Amniotic stem cell (primary cell): Measurements from ENCODE around the gene TMEM207.

Experiments used
- DNase-seq: peaks from one replicate; lab custom pipeline; 2025; lab: John Stamatoyannopoulos, UW

Gene TMEM207

DNA sequence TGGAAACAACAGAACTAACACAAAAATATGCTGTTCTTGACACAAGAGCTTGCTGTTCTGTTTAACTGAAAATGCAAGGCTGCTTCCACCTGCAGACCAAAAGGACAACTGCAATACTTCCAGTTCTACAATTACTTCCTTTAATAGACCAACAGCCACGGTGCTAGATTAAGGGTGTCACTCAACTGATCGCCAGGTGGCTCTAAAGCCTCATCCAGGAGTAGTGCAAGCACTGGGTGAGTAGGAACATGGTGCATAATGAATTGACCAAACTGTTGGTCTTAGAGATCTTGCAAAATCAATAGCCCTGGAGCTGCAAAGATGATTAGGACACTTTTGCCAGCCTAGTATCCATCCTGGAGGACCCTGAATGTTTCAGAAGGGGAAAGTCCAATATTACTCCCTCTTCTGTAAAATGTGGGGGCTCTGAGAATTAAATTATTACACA lies 65.4 kb downstream of the TMEM207 start:
- no peak for DNase-seq

DNA sequence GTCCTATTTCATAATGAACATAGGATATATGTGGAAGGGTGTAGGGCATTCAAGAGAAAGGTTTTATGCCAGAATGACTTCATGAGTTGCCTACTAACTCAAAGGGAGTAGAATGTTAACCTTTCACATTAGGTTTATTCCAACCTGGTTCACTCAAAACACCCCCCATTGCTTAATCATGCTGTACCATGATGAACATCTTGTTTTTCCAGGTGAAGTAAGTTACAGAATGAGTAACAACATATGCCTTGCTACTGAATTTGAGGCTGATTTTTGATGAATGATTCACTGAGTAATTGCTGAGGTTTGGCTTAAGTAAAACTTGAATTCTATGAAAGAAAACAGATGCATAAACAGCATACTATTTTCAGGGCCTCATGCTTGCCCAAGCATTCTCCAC lies 67.6 kb downstream of the TMEM207 start:
- DNase-seq: peak; percentile 20

GRCh38 chr3:190381441-190381840 lies 68.3 kb downstream of the TMEM207 start:
- no peak for DNase-seq

DNA sequence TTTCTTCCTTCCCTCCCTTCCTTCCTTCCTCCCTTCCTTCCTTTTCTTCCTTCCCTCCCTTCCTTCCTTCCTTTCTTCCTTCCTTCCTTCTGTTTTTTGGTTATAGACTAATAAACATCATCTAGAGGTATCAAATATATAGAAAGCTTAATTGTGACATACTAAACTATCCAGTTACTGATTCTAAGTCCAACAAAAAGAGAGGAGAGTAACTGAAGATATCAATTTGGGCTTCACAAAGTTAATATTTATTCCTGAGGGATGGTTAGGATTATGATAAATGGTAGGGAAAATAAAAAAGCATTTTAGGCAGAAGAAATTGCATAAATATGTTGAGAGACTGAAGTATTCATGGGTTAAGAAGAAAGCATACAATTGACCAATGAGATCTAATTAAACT lies 69.5 kb downstream of the TMEM207 start:
- no peak for DNase-seq
